Measurements from ENCODE around the gene CCDC177. TPM values are rescaled to one million over a fixed set of nuclear protein-coding genes. Genes with fewer than 3 reads are reported as not detected.

Gene CCDC177
- polyA plus RNA-seq, 1 donor (not counting 4 experiments of a cell fraction or from before 2014, with no cell fraction given): not detected

- Histone ChIP-seq H3K4me3 (ENCODE audit: control insufficient read depth in 2 of 3, extremely low read depth in 1 of 3, insufficient read depth in 2 of 3, low read depth in 1 of 3, low read length in 3 of 3) (no peak overlapping the region), H4K20me1 (ENCODE audit: control insufficient read depth, extremely low read depth, insufficient read depth, low read length) (no peaks in the 10 kb centered on the region), H3K27me3 (ENCODE audit: control insufficient read depth, extremely low read depth, insufficient read depth, low read length) (peaks cover 3% of the 10 kb centered on the region), H3K27ac (ENCODE audit: control insufficient read depth, insufficient read depth, low read length) (no peak overlapping the region), H3K9me1 (ENCODE audit: control insufficient read depth, extremely low read depth, insufficient read depth, low read length) (no peaks in the 10 kb centered on the region), H2AFZ (ENCODE audit: control insufficient read depth, low read length) (no peak overlapping the region), H3K36me3 (ENCODE audit: control insufficient read depth in 2 of 2, extremely low read depth in 1 of 2, insufficient read depth in 2 of 2, low read length in 2 of 2) (no peaks in the 10 kb centered on the region), H3K4me1 (ENCODE audit: control insufficient read depth, extremely low read depth, insufficient read depth, low read length) (peaks cover 2% of the 10 kb centered on the region), H3K9me3 (ENCODE audit: control insufficient read depth, low read depth, low read length) (no peaks in the 10 kb centered on the region), H3K79me2 (ENCODE audit: control insufficient read depth, insufficient read depth, low read length) (no peaks in the 10 kb centered on the region), H3K9ac (ENCODE audit: control insufficient read depth, extremely low read depth, insufficient read depth, low read length) (no peak overlapping the region), H3K4me2 (ENCODE audit: control insufficient read depth, extremely low read depth, insufficient read depth, low read depth, low read length) (no peak overlapping the region)
- DNase-seq (ENCODE audit: low read depth, low spot score) (no peak), FAIRE-seq (no peak)
- dilution Hi-C loops (cut with MboI; ENCODE audit: extremely low pct_ligation_motif_present, low sequenced_read_pairs): no loop called here
- TF ChIP-seq EZH2 (IDR thresholded peaks at IDR 0.05; ENCODE audit: low read length): no peak
- no peak for TF ChIP-seq CTCF (optimal IDR thresholded peaks at IDR 0.05 in 1 of 3, IDR thresholded peaks at IDR 0.05 in 1 of 3, conservative IDR thresholded peaks at IDR 0.05 in 1 of 3; ENCODE audit: extremely low read depth in 1 of 3, insufficient read depth in 2 of 3, low read length in 3 of 3)
Observed at GRCh38 chr14:69537900-69538299, 36.8 kb downstream of the CCDC177 start.

- Histone ChIP-seq H3K27me3 (ENCODE audit: control insufficient read depth, extremely low read depth, insufficient read depth, low read length) (peaks cover 3% of the 10 kb centered on the region), H3K79me2 (ENCODE audit: control insufficient read depth, insufficient read depth, low read length) (no peaks in the 10 kb centered on the region), H3K9ac (ENCODE audit: control insufficient read depth, extremely low read depth, insufficient read depth, low read length) (no peak overlapping the region), H3K9me1 (ENCODE audit: control insufficient read depth, extremely low read depth, insufficient read depth, low read length) (no peaks in the 10 kb centered on the region), H3K27ac (ENCODE audit: control insufficient read depth, insufficient read depth, low read length) (no peak overlapping the region), H3K4me3 (ENCODE audit: control insufficient read depth in 2 of 3, extremely low read depth in 1 of 3, insufficient read depth in 2 of 3, low read depth in 1 of 3, low read length in 3 of 3) (no peak overlapping the region), H3K4me2 (ENCODE audit: control insufficient read depth, extremely low read depth, insufficient read depth, low read depth, low read length) (no peak overlapping the region), H4K20me1 (ENCODE audit: control insufficient read depth, extremely low read depth, insufficient read depth, low read length) (no peaks in the 10 kb centered on the region), H3K36me3 (ENCODE audit: control insufficient read depth in 2 of 2, extremely low read depth in 1 of 2, insufficient read depth in 2 of 2, low read length in 2 of 2) (no peaks in the 10 kb centered on the region), H2AFZ (ENCODE audit: control insufficient read depth, low read length) (no peak overlapping the region), H3K9me3 (ENCODE audit: control insufficient read depth, low read depth, low read length) (no peaks in the 10 kb centered on the region), H3K4me1 (ENCODE audit: control insufficient read depth, extremely low read depth, insufficient read depth, low read length) (peaks cover 7% of the 10 kb centered on the region)
- no peak for TF ChIP-seq CTCF (optimal IDR thresholded peaks at IDR 0.05 in 1 of 3, IDR thresholded peaks at IDR 0.05 in 1 of 3, conservative IDR thresholded peaks at IDR 0.05 in 1 of 3; ENCODE audit: extremely low read depth in 1 of 3, insufficient read depth in 2 of 3, low read length in 3 of 3)
- TF ChIP-seq EZH2 (IDR thresholded peaks at IDR 0.05; ENCODE audit: low read length): no peak
- dilution Hi-C loops (cut with MboI; ENCODE audit: extremely low pct_ligation_motif_present, low sequenced_read_pairs): no loop called here
- FAIRE-seq (no peak), DNase-seq (ENCODE audit: low read depth, low spot score) (no peak)
Observed at GRCh38 chr14:69536971-69537370, 37.7 kb downstream of the CCDC177 start.

Data from keratinocyte (primary cell).